ENCODE measurements around the gene ABCG5.

DNA sequence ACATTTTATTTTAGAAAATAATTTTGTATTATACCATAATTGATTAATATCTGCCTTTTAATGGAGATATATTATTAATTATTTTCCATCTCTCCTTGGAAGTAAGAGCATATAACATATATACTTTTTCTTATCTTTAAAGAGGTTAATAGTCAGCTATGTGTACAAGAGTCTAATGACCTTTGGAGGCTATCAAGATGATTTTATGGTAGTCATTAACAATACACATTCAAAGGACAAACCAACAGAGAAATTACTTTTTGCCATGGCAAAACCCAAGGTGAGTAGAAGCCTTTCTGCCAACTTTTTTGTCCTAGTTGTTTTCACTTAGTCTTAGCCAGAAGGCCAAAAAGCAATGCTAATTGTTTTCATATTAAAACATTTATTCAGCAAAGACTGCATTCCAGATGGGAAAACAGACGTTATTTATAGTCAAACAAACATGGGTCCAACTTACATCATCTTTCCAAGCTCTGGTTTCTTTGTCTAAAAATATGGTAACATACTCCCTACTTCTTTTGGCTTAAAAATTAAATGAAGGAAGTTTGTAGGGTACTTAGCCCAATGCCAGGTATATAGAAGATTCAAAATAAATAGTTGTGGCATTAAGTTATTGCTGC is 74.4 kb downstream of the ABCG5 start:
- TF ChIP-seq POLR2AphosphoS5 (IDR thresholded peaks at IDR 0.05) (no peak), EP300 (IDR thresholded peaks at IDR 0.05) (no peak)

All from suprapubic skin (tissue), 4 donors.